Embryonic facial prominence (tissue), 1 donor: Measurements from ENCODE around the gene FAM83C.

Experiments
- DNase-seq: peaks from one replicate; pipeline ENCODE4 v3.0.0-alpha.2; 2016; ENCODE audit errors: extremely low spot score

Gene FAM83C

DNA sequence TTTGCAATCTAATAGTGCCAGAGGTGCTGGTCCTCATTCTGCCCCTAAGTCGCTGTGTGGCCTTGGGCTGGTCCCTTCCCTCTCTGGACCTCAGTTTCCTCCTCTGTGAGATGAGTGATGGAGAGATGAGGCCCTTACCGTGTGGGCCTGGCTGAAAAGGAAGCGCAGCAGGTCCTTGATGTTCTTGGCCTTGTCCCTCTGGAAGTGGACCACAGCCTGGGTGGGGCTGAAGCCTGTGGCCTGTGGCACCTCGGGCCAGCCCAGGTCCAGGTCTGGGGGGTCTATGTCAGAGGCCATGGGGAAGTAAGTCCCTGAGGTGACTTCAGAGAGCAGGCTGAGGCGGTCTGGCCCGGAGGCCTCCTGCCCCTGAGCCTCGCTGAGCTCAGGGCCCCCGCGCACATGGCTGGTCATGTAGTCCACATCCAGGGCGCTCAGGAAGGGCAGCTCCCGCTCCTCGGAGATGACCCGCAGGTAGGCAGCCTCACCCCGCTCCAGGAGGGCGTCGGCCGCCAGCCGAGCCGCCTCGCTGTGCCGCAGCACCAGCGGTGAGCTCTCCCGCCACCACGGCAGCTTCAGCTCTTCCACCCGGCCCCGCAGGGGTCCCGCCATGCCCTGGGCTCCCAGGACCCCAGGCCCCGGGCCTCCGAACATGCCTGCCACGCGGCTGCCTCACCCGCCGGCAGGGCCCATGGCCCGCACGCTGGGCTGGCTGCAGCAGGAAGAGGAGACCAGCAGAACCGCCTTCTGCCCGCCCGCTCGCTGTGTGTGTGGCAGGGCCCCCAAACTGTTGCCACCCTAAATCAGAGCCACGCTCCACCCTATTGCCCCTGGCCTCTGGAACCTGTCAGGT is at the start of gene FAM83C:
Gene FAM83C (minus strand): TSS at position 772 of the 850 bp plus-strand sequence. CDS start 121 bp downstream, at position 651.
- DNase-seq, result no peak

DNA sequence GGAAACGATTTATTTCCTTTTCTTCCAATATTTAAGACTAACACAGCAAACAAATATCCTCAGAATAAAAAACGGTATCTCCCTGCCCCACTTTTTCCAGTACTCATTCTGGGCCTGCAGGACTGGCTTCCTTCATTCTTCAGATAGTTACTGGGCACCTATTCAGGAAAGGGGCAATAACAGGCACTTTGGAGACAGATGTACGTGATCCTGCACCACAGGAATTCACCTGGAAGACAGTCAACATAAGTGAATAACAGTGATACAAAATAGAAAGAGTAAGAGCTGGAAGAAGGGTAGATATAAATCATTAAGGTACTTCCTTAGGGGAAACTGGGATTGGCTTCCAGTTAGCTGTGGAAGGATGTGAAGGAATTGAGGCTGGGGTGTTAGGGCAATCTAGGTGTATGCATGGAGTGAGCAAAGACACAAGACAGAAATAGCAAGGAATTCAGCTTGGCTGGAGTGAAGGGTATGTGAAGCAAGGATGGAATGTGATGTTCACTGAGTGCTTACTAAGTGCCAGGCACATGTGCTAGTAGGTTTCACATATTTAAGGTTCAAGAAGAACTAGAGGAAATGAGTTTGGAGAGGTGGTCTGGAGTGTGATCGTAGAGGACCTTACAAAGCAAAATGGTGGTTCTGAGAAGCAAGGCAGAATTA is 49.3 kb upstream of the FAM83C start:
- no peak for DNase-seq

DNA sequence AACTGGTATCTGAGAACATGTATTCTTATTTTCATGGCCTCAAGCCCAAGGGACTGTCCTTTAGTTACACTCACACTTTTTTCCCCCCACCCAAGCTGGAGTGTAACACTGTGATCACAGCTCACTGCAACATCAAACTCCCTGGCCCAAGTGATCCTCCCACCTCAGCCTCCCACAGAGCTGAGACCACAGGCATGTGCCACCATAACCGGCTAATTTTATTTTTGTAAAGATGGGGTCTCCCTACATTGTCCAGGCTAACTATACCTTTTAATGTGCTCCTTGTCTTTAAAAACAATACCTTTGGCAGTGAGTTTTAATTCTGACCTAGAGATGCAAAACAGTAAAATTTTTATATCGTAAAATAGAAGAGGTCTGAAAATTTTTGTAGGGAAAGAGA is 48.2 kb upstream of the FAM83C start:
- no peak for DNase-seq

DNA sequence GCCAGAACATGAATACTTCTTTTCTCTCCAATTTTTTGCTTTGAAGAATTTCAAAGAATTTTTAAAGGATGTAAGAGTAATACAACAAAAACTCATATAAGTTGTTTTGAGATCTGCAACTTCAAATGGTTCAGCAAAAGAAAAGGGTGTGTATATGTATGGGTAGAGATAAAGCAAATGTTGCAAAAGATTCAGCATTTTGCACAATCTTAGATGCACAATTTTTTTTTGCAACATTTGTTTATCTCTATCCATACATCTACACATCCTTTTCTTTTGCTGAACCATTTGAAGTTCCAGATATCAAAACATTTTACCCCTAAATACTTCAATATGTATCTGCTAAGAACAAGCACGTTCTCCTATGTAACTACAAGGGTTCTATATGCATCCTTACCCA is 47.4 kb upstream of the FAM83C start:
- DNase-seq, result no peak

DNA sequence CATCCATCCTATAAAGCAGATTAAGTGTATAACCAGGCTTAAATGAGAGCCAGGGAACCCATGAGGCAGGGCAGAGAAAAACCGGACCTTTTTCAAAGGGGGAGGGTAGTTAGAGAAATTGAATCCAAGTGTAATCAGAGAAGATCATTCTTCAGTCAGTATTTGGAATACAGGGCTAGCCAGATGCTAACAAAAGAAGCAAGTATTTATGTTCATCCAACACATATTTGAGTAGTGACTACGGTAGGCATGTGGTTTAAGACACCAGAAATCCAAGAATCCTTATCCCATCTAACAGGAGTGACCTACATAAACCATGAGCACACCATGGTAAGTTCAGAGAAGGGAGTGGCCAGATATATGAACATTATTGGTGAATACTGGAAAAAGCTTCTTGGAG is 46.8 kb upstream of the FAM83C start:
- DNase-seq, result no peak

DNA sequence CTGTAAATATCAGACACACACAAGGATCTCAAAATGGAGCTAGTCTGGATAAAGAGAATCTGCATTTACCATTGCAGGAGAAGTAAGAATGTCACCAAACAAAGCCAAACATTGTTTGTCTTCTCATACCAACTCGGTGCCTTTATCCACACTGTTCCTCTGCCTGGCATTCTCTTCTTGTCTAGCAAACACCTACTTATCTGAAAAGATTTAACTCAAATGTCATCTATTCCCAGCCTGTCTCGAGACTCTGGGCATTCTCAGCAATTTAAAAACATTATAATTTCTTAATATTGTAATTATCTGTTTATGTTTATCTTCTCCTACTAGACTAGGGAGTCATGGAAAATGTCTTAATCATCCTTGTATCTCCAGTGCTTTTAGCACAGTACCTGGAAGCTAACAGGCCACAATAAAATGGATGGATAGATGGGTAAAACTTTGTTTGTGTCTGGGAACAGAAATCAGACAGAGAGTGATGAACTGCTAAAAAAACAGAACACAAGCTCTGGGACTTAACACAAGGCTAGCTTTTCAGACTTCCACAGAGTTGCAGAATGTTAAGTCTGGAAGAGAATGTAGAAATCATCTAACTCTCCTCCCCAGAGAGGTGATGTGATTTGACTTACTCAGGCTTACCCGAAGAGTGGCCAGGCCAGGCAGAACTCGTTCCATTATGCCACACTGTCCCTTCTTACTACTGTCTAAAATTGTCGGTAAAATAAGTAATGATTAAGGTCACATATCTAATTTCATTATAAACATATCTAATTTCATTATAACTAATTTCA is 42.3 kb upstream of the FAM83C start:
- DNase-seq, result no peak

DNA sequence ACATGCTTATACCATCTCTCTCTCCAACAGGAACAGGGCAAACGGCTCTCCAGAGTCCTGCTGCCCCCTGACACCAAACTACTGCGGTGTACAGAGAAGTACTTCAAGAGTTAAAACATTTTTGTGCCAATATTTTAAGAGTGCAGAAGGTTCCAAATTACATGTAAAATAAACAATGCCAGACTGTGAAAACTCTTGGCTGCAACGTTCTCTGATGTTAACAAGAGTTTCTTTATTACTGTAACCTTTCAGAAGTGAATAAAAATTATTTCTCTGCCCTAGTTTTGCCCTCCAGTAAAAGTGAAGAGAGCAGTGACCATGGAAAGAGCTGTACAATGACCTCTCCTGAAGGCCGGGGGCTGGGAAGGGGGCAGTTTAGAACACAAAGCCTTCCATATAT is 41.4 kb upstream of the FAM83C start:
- DNase-seq, result no peak

DNA sequence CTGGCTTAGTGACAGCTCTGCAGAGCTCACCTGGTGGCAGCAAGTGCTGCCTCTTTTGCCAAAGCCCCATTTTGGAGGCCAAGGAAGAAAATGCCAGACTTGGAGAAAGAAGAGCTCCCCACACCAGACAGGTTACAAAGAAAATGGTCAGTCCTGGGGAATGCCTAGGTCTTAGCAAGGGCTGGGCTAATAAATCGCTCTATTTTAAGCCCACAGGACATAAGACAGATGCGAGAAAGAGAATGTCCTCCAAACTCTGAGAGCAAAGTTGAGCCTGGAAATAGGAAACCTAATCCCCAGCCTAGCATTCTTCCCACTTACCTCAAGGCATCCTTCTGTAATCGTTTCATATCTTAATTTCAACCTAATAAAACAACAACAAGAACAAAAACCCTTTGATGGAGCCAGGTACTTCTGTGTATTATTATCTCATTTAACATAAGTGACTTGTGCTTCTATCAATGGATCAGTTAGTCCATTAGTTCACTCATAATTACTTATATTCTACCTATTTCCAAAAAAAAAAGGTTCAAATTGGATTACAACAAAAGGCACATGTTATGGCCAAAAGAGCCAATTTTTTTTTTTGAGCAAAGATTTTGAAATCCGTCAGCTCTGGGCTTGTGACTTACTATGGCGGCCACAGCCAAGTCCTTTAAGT is 40.4 kb upstream of the FAM83C start:
- no peak for DNase-seq

DNA sequence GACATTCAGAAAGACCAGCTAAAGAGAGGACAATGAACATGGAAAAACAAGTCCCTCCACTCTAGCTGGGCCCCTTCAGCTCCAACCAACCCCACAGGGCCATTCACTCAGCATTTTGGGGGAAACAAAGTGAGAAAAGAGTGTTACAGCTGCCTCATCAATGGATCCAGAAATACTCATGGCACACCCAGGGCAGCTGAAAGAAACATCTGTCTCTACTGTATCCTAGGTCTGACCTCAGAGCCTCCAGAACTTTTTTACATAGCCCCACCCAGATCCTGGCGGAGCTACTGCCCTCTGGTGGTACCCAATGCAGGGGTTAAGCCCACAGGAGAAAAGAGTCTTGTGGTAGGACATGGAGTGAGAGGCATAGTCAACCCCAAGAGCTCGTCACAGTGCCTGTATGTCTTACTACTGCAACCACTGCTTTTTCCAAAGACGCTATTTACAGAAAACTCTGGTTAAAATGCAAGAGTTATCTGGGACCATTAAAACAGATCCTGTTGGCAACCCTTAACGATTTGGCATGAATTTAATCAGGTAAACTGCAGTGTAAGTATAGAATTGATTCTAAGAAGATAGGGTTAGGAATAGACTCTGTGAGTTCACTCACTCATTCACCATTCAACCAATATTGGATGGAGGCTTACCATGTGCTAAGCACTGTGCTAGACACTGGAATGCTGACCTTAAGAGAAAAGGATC is 37.4 kb upstream of the FAM83C start:
- DNase-seq, result no peak

DNA sequence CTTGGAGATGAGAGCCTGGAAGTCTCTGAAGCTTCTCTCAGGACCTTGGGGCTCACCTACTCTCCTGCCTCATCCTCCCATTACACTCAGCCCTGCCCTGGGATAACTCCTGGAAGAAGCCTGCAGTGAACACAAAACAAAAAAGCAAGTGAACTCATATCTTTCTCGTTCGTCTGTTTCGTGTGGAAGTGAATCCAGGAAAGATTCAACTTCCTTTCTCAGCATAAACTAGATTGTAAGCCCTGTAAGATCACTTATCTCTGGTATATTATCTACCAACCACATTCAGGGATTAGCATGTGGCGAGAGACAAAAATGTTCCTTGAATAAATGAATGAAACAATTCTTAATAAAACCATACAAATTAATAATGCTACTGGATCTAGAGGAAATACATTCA is 36.5 kb upstream of the FAM83C start:
- DNase-seq, result no peak

DNA sequence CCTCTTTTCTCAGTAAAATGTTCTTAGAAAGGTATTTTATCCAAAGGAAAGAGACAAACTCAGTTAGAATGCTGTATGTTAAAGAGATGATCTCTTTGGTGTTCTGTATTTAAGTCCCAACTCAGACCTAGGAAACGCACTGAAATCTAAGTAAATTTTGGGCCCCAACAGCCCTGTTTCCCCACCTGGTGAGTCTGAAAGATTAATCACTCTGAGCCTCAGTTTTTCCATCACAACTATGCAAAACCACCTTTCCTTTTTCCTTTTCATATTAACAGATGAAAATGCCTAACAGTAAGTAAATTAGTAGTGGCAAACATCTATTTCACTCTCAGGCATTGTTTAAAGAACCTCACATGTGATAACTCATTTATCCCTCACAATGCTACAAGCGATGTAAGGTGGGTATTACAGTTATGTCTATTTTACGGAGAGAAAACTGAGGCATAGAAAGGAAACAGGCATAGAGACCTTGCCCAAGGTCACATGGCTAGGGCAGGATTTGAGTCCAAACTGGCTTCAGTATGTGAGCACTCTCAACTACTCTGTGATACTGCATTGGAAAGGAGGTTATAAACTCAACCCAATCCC is 36.0 kb upstream of the FAM83C start:
- no peak for DNase-seq

DNA sequence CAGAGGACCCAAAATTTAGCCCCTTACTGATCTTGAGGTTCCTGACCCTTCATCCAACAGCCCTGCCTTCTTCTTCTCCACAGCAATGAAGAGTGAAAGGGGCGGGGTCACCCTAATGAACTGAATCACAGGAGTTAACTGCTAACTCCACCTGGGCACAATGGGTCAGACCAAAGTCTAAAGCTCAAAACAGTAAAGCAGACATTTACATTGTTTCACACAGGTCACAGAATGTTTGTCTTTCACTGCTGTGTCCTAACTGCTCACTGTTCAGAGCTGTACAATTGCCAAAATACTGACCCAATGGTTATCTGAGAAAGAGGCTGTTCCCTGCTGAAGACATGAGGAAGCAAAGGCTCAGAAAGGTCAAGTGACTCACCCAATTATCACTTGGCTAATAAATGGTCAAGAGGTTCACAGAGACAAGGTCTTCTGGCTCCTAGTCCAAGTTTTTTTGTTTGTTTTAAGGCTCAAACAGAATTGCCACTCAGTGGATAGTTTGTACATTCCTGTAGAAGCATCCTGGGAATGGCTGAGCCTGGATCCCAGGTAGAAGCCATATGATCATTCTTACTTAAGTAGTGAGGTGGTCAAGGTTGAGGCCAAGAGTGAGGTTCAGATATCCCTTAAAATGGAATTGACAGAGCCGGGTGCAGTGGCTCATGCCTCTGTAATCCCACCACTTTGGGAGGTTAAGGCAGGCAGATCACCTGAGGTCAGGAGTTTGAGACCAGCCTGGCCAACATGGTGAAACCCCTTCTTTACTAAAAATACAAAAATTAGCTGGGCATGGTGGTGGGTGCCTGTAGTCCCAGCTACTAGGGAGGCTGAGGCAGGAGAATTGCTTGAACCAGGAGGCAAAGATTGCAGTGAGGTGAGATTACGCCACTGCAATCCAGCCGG is 35.1 kb upstream of the FAM83C start:
- no peak for DNase-seq

DNA sequence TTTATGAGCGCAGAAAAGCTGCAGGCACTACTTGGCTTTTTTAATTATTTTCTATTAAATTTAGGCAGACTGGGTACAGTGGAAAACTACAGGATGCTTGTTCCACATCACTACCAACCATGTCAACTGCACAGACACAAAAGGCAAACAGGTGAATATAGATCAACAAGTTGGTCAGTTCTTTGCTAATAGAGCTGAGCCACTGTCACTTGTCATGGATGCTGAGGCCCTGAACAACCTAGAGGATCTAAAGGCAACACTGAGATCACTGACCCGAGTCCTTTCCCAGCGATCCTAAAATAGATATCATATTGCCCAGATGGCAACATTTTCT is 34.5 kb upstream of the FAM83C start:
- DNase-seq, result no peak

DNA sequence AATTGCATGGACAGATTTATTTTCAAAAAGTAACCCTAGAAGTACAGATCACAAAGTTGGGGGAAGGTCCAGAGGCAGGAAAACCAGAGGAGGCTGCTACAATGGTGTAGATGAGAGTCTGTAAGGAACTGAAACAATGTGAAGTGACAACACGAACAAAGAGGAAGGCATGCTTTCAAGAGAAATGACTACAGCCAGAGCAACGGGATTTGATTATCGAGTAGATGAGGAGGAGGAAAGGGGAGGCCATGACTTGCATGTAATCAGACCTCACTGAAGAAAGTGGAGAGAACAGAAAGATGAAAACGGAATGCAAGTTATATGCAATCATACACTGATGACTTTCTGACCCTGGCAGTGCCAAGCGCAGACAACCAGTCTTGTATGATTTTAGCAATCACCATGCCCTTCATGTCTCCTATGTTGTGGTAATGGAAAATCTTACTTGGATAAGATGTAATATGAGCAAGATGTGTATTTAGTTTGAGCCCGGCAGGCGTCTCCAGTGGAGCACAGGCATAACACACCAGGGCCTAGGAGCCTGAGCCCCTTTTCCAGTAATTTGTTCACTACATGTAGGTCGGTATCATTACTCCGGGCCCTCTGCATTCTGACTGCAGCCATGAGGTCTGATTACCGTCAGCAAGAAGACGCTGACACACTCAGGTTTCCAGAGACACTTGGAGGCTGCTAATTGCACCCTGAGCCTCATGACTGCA is 34.0 kb upstream of the FAM83C start:
- peak; percentile 50 for DNase-seq

DNA sequence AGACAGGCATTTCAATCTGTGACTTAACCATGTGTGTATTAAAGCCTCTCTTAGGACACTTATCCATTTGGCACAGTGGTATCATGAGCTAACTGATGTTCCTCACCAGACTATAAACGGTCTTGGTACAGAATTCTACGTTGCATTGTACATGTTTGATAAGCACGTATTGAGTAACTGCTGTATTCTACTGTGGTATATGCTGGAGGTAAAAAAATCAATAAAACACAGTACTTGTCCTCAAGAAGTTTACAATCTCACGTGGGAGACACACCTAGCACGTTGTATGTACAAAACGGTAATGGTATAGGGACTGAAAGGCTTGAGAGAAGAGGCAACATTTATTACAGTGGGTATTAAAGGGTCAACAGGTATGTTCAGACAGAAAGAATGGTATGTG is 33.2 kb upstream of the FAM83C start:
- DNase-seq, result no peak

DNA sequence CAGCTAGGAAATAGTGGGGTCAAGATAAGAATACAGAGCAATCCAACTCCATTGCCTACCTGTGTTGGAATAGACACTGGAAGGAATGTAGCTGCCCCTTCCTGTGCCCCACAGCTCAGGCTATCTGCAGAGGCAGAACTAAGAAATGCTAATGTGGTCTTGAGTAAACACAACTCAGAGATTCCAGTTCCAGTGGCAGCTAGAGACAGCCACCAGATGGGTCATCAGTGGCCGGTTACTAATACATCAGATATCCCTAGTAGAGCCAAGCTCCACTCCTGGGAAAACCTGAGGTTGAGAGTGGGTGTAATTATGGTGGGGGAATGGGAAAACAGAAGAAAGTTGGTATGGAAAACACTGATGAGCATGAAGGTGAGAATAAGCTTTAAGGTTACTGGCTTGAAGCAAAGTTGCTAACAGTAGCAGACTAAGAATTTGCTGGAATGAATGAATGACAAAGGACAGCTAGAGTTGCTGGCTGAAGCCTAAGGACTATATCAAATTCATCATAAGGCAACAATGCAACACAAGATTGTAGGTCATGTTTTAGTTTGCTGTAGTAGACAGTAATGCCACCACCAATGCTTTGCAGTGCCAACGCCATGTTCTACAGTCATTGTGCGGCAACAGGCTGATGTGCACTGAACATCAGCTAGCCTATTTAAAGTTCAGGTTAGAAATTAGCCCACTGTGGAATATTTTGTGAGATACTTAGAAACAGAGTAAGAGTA is 28.3 kb upstream of the FAM83C start:
- no peak for DNase-seq

DNA sequence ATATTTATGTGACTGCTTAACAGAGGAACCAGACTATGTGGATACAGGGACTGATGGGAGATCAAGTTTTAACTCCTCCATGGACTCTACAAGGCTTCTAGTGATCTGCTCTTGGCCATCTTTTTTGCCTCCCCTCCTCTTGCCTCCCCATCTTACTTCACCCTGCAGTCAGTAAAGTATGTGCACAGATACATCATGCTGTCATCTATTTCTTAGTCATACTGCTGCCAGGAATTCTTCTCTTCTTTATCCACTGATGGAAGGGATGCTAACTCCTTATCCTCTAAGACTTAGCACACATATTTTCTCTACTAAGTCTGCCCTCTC is 27.6 kb upstream of the FAM83C start:
- DNase-seq, result no peak

DNA sequence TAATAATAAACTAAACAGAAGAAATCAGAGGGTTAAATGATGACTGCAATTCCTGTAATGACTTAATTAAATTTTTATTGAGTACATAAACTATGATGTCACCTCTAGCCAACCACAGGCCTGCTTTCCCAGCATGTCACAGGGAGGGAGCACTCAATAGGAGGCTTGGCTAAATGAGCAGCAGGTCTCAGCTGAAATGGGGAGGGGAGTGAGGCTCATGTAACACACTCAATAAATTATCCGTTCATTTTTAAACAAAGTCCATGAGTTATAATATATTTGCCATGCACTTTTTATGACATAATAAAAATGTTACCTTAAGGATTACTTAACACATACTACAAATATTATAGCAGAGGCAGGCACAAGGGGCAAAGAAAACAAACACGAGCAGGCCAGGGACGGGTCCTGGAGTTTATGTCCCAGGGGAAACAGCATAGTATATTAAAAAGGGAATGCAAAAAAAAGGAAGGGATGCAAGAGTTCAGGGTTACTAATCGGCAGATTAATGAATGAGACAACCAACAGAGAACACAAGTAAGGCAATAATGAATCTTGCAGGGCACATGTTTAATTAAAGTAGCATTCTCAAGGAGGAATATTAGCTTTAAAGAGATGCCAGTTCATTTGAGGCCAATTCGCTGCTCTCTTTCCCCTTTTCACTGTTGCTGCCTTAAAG is 27.1 kb upstream of the FAM83C start:
- DNase-seq, result no peak
